HG03097 (cell line): Measurements from ENCODE around the gene NADK.
"Not testable (repeated sequence)": the region's sequence is repeated elsewhere in the genome, so short reads cannot be mapped to it uniquely, and the experiment has no call there.

ENCODE experiments used
- ATAC-seq: cut with Tn5 transposase; IDR thresholded peaks from one replicate; pipeline ENCODE4 v1.9.1; 2021; ENCODE audit not compliant: unreplicated experiment, low FRiP score

The NADK gene

GRCh38 chr1:1749941-1750340, 28.3 kb downstream of the NADK start:
- ATAC-seq, result not testable (repeated sequence)

- ATAC-seq, result no peak
Observed at GRCh38 chr1:1748686-1749321, 29.5 kb downstream of the NADK start.

GRCh38 chr1:1746566-1746909, 31.7 kb downstream of the NADK start:
- peak; percentile 77 for ATAC-seq

GRCh38 chr1:1745651-1746565, 32.4 kb downstream of the NADK start:
- ATAC-seq, result peak; percentile 59

GRCh38 chr1:1742529-1742928, 35.7 kb downstream of the NADK start:
- ATAC-seq, result not testable (repeated sequence)

- ATAC-seq, result not testable (repeated sequence)
Observed at GRCh38 chr1:1741013-1741412, 37.3 kb downstream of the NADK start.

- not testable (repeated sequence) for ATAC-seq
Observed at GRCh38 chr1:1738799-1739337, 39.4 kb downstream of the NADK start.

GRCh38 chr1:1737675-1738590, 40.3 kb downstream of the NADK start:
- ATAC-seq, result not testable (repeated sequence)

GRCh38 chr1:1732381-1732780, 45.9 kb downstream of the NADK start:
- no peak for ATAC-seq

GRCh38 chr1:1730870-1731269, 47.4 kb downstream of the NADK start:
- no peak for ATAC-seq

GRCh38 chr1:1730230-1730629, 48.0 kb downstream of the NADK start:
- not testable (repeated sequence) for ATAC-seq

GRCh38 chr1:1729116-1729816, 49.0 kb downstream of the NADK start:
- ATAC-seq, result not testable (repeated sequence)

GRCh38 chr1:1728308-1729005, 49.8 kb downstream of the NADK start:
- not testable (repeated sequence) for ATAC-seq

- not testable (repeated sequence) for ATAC-seq
Observed at GRCh38 chr1:1727131-1727651, 51.1 kb downstream of the NADK start.

GRCh38 chr1:1726088-1726487, 52.2 kb downstream of the NADK start:
- not testable (repeated sequence) for ATAC-seq

- peak; percentile 83 for ATAC-seq
Observed at GRCh38 chr1:1724035-1724864, 54.0 kb downstream of the NADK start, which contains the start of gene CDK11A. Gene CDK11A, minus strand, starts transcription at chr1:1724357. Its CDS starts 1,539 bp downstream, at chr1:1722818.

GRCh38 chr1:1721201-1721600, 57.1 kb downstream of the NADK start:
- no peak for ATAC-seq
